ENCODE measurements around the gene CCDC73. TPM values are rescaled to one million over a fixed set of nuclear protein-coding genes. Genes with fewer than 3 reads are reported as not detected.

CCDC73 gene
- total RNA-seq, 1 donor from 2014 or later, result not detected

DNA sequence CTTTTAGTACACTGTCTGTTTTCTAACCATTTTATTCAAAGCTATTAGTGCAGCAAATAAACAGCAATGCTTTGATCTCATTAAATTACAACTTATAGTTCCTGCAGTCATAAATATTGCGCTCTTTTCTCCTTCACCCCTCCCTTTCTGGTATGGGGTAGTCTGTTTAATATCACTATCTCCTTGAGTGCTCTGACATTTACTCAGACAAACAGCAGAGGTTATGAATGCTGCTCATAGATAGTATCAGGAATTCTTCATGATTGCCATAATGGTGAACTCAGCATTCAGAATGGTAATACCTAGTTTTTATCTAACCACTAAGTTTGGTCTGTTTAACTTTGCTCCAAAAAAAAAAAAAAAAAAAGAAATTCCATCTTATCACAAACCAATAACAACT, 123.4 kb downstream of the CCDC73 start:
- Mint-ChIP-seq H3K27me3 (ENCODE audit: low read depth) (peaks cover 9% of the 10 kb centered on the region), H3K4me1 (no peaks in the 10 kb centered on the region), H3K27ac (ENCODE audit: unreplicated experiment) (no peak overlapping the region), H3K36me3 (ENCODE audit: low read depth) (no peaks in the 10 kb centered on the region), H3K4me3 (no peak overlapping the region), H3K9me3 (no peaks in the 10 kb centered on the region)
- TF ChIP-seq, protein P1, sequence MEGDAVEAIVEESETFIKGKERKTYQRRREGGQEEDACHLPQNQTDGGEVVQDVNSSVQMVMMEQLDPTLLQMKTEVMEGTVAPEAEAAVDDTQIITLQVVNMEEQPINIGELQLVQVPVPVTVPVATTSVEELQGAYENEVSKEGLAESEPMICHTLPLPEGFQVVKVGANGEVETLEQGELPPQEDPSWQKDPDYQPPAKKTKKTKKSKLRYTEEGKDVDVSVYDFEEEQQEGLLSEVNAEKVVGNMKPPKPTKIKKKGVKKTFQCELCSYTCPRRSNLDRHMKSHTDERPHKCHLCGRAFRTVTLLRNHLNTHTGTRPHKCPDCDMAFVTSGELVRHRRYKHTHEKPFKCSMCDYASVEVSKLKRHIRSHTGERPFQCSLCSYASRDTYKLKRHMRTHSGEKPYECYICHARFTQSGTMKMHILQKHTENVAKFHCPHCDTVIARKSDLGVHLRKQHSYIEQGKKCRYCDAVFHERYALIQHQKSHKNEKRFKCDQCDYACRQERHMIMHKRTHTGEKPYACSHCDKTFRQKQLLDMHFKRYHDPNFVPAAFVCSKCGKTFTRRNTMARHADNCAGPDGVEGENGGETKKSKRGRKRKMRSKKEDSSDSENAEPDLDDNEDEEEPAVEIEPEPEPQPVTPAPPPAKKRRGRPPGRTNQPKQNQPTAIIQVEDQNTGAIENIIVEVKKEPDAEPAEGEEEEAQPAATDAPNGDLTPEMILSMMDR (conservative IDR thresholded peaks at IDR 0.05), result no peak
- DNase-seq (ENCODE audit: low read depth, low spot score), result no peak

DNA sequence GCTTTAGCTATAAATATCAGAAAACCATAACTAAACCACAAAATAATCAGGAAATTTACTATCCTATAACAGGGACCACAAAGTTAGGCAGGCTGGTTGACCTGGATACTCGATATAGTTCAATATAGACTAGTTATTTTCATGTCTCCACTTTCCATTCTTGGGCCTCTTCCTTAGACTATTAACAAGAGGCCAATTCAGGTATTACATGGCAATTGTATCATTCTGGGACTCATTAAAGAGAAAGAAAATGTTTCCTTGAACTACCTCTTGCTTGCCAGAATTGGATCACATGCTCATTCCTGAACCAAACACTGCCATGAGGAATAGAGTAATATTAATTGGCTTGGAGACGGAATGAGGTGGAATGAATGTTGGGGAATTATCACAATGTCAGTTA, 134.8 kb downstream of the CCDC73 start:
- Mint-ChIP-seq H3K4me3 (no peak overlapping the region), H3K36me3 (ENCODE audit: low read depth) (no peaks in the 10 kb centered on the region), H3K9me3 (peaks cover 2% of the 10 kb centered on the region), H3K4me1 (no peaks in the 10 kb centered on the region), H3K27me3 (ENCODE audit: low read depth) (peaks cover 23% of the 10 kb centered on the region), H3K27ac (ENCODE audit: unreplicated experiment) (no peak overlapping the region)
- TF ChIP-seq, protein P1 (conservative IDR thresholded peaks at IDR 0.05), result no peak
- no peak for DNase-seq (ENCODE audit: low read depth, low spot score)

DNA sequence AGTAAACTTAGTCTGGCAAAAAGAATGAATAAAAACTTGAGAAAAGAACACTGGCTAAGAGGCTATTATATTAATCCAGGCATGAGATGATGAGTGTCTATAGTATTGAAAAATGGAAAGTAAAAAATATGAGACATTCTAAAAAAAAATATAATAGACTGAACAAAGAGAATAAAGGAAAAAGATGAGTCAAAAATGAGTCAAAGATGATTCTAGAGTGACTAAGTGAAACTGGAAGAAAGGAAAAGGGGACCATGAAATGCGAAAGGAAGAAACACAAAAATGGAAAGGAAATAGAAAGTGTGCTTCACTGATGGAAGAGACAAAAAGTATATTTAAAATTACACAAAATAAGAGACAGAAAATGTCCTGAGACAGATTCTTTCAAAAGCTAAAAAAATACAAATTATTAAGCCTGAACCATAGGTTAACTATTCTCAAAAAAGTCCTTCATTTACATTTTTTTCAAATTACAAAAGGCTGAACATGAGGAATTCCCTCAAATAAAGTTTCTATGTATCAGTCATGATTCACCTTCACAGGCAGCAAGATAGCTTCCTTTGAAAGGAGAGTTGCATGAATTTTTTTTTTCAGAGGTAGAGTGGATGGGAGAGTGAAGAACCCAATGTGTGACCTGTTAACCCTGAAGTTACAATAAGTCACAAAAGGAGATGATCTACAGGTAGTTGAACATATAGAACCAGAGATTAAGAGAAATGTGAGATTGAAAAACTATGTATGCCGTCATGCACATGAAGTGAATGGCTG, 135.6 kb downstream of the CCDC73 start:
- no peak for DNase-seq (ENCODE audit: low read depth, low spot score)
- Mint-ChIP-seq H3K4me1 (no peaks in the 10 kb centered on the region), H3K27ac (ENCODE audit: unreplicated experiment) (no peak overlapping the region), H3K27me3 (ENCODE audit: low read depth) (peaks cover 23% of the 10 kb centered on the region), H3K4me3 (no peak overlapping the region), H3K9me3 (no peaks in the 10 kb centered on the region), H3K36me3 (ENCODE audit: low read depth) (no peaks in the 10 kb centered on the region)
- TF ChIP-seq, protein P1 (conservative IDR thresholded peaks at IDR 0.05), result no peak

DNA sequence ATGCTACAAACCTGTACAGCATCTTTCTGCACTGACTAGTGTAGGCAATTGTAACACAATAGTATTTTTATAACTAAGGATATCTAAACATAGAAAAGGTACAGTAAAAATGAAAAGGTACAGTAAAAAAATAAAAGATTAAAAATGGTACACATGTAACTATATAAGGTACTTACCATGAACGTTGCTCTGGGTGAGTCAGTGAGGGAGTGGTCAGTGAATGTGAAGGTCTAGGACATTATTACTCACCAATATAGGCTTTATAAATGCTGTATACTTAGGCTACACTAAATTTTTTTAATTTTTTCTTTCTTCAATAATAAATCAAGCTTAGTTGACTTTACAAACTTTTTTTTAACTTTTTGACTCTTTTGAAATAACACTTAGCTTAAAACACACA, 150.9 kb downstream of the CCDC73 start:
- no peak overlapping the region for H3K27ac Mint-ChIP-seq (ENCODE audit: unreplicated experiment)
- no peaks in the 10 kb centered on the region for H3K9me3 Mint-ChIP-seq
- TF ChIP-seq, protein P1 (conservative IDR thresholded peaks at IDR 0.05), result no peak
- no peak overlapping the region for H3K4me3 Mint-ChIP-seq
- H3K4me1 Mint-ChIP-seq, result no peaks in the 10 kb centered on the region
- H3K36me3 Mint-ChIP-seq (ENCODE audit: low read depth), result no peaks in the 10 kb centered on the region
- DNase-seq (ENCODE audit: low read depth, low spot score), result no peak
- H3K27me3 Mint-ChIP-seq (ENCODE audit: low read depth), result no peaks in the 10 kb centered on the region

DNA sequence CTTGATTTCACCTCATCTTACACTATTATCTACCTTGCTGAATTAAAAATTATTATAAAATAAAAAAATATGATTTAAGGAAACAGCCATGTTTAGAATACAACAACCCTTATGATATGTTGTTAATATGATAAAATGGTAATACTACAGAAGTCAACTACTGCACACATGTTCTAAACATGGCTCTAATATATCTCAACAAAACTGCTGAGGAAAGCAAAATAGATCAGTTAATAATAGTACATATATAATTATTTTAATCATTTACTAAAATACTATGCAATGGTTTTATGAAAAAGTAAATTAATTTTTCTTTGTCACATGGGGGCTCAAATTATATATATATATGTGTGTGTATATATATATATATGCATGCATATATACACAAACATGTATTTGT, 153.1 kb downstream of the CCDC73 start:
- DNase-seq (ENCODE audit: low read depth, low spot score), result no peak
- no peak overlapping the region for H3K27ac Mint-ChIP-seq (ENCODE audit: unreplicated experiment)
- peaks cover 12% of the 10 kb centered on the region for H3K27me3 Mint-ChIP-seq (ENCODE audit: low read depth)

More for the DNA sequence above, 153.1 kb downstream of the CCDC73 start:
- Mint-ChIP-seq H3K4me3 (no peak overlapping the region), H3K9me3 (no peaks in the 10 kb centered on the region), H3K36me3 (ENCODE audit: low read depth) (no peaks in the 10 kb centered on the region), H3K4me1 (no peaks in the 10 kb centered on the region)
- TF ChIP-seq, protein P1 (conservative IDR thresholded peaks at IDR 0.05), result no peak

All from neural crest cell (in vitro differentiated cells).